Stimulated activated naive CD4-positive, alpha-beta T cell treated with Interleukin-2 at 50 U/mL for 16 hours (primary cell): ENCODE data around the gene MYOF.
"Not testable (repeated sequence)": the region's sequence is repeated elsewhere in the genome, so short reads cannot be mapped to it uniquely, and the experiment has no call there.

Source experiments
- DNase-seq: peaks from one replicate; lab custom pipeline; 2025; lab: John Stamatoyannopoulos, UW

MYOF gene

GRCh38 chr10:93385345-93385744 lies 96.8 kb downstream of the MYOF start:
- DNase-seq: no peak

- DNase-seq: no peak
Measured at GRCh38 chr10:93384006-93384405, 98.1 kb downstream of the MYOF start.

- DNase-seq: no peak
Measured at GRCh38 chr10:93383562-93383981, 98.6 kb downstream of the MYOF start.

- peak; percentile 58 for DNase-seq
Measured at GRCh38 chr10:93379731-93380575, 102.2 kb downstream of the MYOF start.

- DNase-seq: no peak
Measured at GRCh38 chr10:93378997-93379730, 103.0 kb downstream of the MYOF start.

GRCh38 chr10:93378039-93378438 lies 104.1 kb downstream of the MYOF start:
- DNase-seq: no peak

- no peak for DNase-seq
Measured at GRCh38 chr10:93376372-93377293, 105.5 kb downstream of the MYOF start.

GRCh38 chr10:93370961-93371360 lies 111.2 kb downstream of the MYOF start:
- no peak for DNase-seq

- no peak for DNase-seq
Measured at GRCh38 chr10:93369588-93370164, 112.5 kb downstream of the MYOF start.

GRCh38 chr10:93368210-93368609 lies 113.9 kb downstream of the MYOF start:
- no peak for DNase-seq

- no peak for DNase-seq
Measured at GRCh38 chr10:93367664-93368063, 114.5 kb downstream of the MYOF start.

GRCh38 chr10:93364966-93365365 lies 117.2 kb downstream of the MYOF start:
- DNase-seq: no peak

GRCh38 chr10:93363891-93364648 lies 118.1 kb downstream of the MYOF start:
- no peak for DNase-seq

- DNase-seq: not testable (repeated sequence)
Measured at GRCh38 chr10:93358398-93358797, 123.7 kb downstream of the MYOF start.

GRCh38 chr10:93357680-93358079 lies 124.5 kb downstream of the MYOF start:
- DNase-seq: no peak

GRCh38 chr10:93356516-93356915 lies 125.6 kb downstream of the MYOF start:
- DNase-seq: no peak

- DNase-seq: no peak
Measured at GRCh38 chr10:93352638-93353383, 129.3 kb downstream of the MYOF start.

- no peak for DNase-seq
Measured at GRCh38 chr10:93346694-93347093, 135.4 kb downstream of the MYOF start.

- DNase-seq: no peak
Measured at GRCh38 chr10:93346108-93346507, 136.0 kb downstream of the MYOF start.

- DNase-seq: no peak
Measured at GRCh38 chr10:93344691-93345090, 137.4 kb downstream of the MYOF start.
